Astrocyte (in vitro differentiated cells and primary cell): ENCODE measurements around the gene C19orf53.

Experiments used
- EZH2 ChIP-seq: IDR thresholded peaks from 2 replicates; pipeline ENCODE4 v1.6.1; 2012; ENCODE audit warnings: mild to moderate bottlenecking, low read length, inconsistent platforms; ENCODE audit not compliant: insufficient read depth
- TF ChIP-seq, protein P1 (sequence below): IDR thresholded peaks from 2 replicates; pipeline ENCODE4 v1.5.1; 2011; ENCODE audit warnings: low read depth, mild to moderate bottlenecking, inconsistent platforms, low read length, moderate library complexity; ENCODE audit not compliant: insufficient read depth

DNA sequence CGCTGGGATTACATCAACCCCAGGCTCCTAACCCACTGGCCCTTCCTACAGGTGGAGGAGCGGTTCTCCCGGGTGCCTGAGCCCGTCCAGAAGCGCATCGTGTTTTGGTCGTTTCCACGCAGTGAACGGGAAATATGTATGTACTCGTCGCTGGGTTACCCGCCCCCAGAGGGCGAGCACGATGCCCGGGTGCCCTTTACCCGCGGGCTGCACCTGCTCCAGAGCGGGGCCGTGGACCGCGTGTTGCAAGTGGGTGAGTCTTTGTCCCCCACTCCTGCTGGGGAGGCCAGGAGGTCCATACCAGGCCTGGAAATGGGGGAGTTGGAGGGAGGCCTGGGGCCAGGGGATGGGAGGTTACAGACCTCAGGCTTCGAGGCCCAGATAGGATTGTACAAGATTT lies 25.4 kb downstream of the C19orf53 start:
- TF ChIP-seq, protein P1, sequence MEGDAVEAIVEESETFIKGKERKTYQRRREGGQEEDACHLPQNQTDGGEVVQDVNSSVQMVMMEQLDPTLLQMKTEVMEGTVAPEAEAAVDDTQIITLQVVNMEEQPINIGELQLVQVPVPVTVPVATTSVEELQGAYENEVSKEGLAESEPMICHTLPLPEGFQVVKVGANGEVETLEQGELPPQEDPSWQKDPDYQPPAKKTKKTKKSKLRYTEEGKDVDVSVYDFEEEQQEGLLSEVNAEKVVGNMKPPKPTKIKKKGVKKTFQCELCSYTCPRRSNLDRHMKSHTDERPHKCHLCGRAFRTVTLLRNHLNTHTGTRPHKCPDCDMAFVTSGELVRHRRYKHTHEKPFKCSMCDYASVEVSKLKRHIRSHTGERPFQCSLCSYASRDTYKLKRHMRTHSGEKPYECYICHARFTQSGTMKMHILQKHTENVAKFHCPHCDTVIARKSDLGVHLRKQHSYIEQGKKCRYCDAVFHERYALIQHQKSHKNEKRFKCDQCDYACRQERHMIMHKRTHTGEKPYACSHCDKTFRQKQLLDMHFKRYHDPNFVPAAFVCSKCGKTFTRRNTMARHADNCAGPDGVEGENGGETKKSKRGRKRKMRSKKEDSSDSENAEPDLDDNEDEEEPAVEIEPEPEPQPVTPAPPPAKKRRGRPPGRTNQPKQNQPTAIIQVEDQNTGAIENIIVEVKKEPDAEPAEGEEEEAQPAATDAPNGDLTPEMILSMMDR, result no peak
- no peak for TF ChIP-seq EZH2
